ENCODE measurements around the gene PDCD1. TPM values are rescaled to one million over a fixed set of nuclear protein-coding genes. Genes with fewer than 3 reads are reported as not detected.

PDCD1 gene
- total and polyA plus RNA-seq, 2 of the 13 experiments (the other 11 are each of a cell fraction or from before 2014, with no cell fraction given) = 0.04 TPM; not detected in 1

- TF ChIP-seq NBN (conservative IDR thresholded peaks at IDR 0.05) (no peak), ZNF451 (CRISPR knock-in tag; IDR thresholded peaks at IDR 0.05) (no peak), ZNF629 (CRISPR knock-in tag; conservative IDR thresholded peaks at IDR 0.05) (no peak), DZIP1 (CRISPR knock-in tag; IDR thresholded peaks at IDR 0.05) (0 out of 2 replicates have a peak, but pooled peaks have one; percentile 33), HOXA3 (CRISPR knock-in tag; IDR thresholded peaks at IDR 0.05) (0 out of 2 replicates have a peak, but pooled peaks have one; percentile 20)
- TF ChIP-seq, protein P1, sequence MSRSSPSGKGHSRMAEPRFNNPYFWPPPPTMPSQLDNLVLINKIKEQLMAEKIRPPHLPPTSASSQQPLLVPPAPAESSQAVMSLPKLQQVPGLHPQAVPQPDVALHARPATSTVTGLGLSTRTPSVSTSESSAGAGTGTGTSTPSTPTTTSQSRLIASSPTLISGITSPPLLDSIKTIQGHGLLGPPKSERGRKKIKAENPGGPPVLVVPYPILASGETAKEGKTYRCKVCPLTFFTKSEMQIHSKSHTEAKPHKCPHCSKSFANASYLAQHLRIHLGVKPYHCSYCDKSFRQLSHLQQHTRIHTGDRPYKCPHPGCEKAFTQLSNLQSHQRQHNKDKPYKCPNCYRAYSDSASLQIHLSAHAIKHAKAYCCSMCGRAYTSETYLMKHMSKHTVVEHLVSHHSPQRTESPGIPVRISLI (CRISPR knock-in tag; IDR thresholded peaks at IDR 0.05; ENCODE audit: borderline replicate concordance) = no peak
These were observed 37.3 kb upstream of the PDCD1 start (continued) for GRCh38 chr2:241895712-241896641.

DNA sequence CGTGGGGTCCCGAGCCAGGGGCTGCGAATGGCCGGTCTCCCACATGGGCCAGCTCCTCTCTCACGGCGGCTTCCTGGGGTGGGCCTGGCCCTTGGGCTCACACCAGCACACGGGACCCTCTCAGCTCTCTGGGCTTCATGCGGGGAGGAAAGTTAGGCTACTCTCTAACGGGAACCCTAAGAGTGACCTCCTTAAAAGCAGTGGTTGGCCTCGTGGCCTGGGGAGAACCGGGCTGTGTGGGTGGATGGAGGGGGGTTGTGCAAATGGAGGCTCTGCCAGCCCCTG is 36.7 kb upstream of the PDCD1 start:
- FAIRE-seq (no peak), ATAC-seq (peak; percentile 17; the same call in 2 of the 3 replicates), DNase-seq (ENCODE audit: low spot score) (no peak)
- Histone ChIP-seq H3K4me3 (replicated peaks in 1 of 3; ENCODE audit: insufficient read depth in 1 of 3, low read depth in 2 of 3, low read length in 3 of 3) (no peak overlapping the region), H3K27me3 (ENCODE audit: control insufficient read depth in 1 of 2, insufficient read depth in 2 of 2, low read length in 2 of 2) (peaks cover 7 to 57% of the 10 kb centered on the region in 2 experiments; a peak in 4 of 5 replicates), H4K20me1 (ENCODE audit: insufficient read depth, low read length) (no peaks in the 10 kb centered on the region), H3K9ac (ENCODE audit: insufficient read depth, low read depth, low read length) (no peak overlapping the region), H3K27ac (ENCODE audit: extremely low read length, insufficient read depth, low read length) (no peak overlapping the region), H3K4me2 (ENCODE audit: low read depth, low read length) (no peak overlapping the region), H3K9me3 (ENCODE audit: low read length) (no peaks in the 10 kb centered on the region), H3K36me3 (replicated peaks in 1 of 2; ENCODE audit: control insufficient read depth in 1 of 2, insufficient read depth in 2 of 2, low read length in 2 of 2) (no peaks in the 10 kb centered on the region), H2AFZ (ENCODE audit: low read length) (no peak overlapping the region), H3K79me2 (ENCODE audit: insufficient read depth, low read length) (no peaks in the 10 kb centered on the region), H3K4me1 (ENCODE audit: insufficient read depth, low read length) (peaks cover 17% of the 10 kb centered on the region)
- no TSS peak for BruUV-seq (replicated peaks)
- POLR2A ChIA-PET = no interaction called here
- CTCF ChIA-PET (ENCODE audit: low intra/inter-chr PET ratio, low total read pairs) = no interaction called here
- 46% methylated on average over 10 of the region's 11 CpGs for WGBS (ENCODE audit: low lambda C conversion rate)
- in situ Hi-C loops (cut with HindIII; ENCODE audit: extremely low pct_ligation_motif_present, low pct_unique_long_range_greater_than_20kb) = no loop called here
- intact Hi-C loops (cut with micrococcal nuclease; ENCODE audit: unreplicated experiment) = no loop called here
- TF ChIP-seq ATF6 (CRISPR knock-in tag; conservative IDR thresholded peaks at IDR 0.05) (no peak), BRCA1 (CRISPR knock-in tag; IDR thresholded peaks at IDR 0.05) (no peak), ZNF672 (CRISPR knock-in tag; IDR thresholded peaks at IDR 0.05) (no peak), ZNF678 (CRISPR knock-in tag; IDR thresholded peaks at IDR 0.05) (no peak), RBM39 (IDR thresholded peaks at IDR 0.05; ENCODE audit: low read depth, low read length, poor library complexity, severe bottlenecking) (no peak), PHF5A (CRISPR knock-in tag; IDR thresholded peaks at IDR 0.05; ENCODE audit: low read depth, unreplicated experiment) (no peak), ZNF614 (CRISPR knock-in tag; IDR thresholded peaks at IDR 0.05; ENCODE audit: borderline replicate concordance) (no peak)
- TF ChIP-seq, protein P2, sequence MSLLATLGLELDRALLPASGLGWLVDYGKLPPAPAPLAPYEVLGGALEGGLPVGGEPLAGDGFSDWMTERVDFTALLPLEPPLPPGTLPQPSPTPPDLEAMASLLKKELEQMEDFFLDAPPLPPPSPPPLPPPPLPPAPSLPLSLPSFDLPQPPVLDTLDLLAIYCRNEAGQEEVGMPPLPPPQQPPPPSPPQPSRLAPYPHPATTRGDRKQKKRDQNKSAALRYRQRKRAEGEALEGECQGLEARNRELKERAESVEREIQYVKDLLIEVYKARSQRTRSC (CRISPR knock-in tag; IDR thresholded peaks at IDR 0.05; ENCODE audit: low read depth) = no peak
- TF ChIP-seq, protein P3, sequence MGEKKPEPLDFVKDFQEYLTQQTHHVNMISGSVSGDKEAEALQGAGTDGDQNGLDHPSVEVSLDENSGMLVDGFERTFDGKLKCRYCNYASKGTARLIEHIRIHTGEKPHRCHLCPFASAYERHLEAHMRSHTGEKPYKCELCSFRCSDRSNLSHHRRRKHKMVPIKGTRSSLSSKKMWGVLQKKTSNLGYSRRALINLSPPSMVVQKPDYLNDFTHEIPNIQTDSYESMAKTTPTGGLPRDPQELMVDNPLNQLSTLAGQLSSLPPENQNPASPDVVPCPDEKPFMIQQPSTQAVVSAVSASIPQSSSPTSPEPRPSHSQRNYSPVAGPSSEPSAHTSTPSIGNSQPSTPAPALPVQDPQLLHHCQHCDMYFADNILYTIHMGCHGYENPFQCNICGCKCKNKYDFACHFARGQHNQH (CRISPR knock-in tag; IDR thresholded peaks at IDR 0.05) = no peak
